Stimulated activated CD8-positive, alpha-beta memory T cell treated with anti-CD3 and anti-CD28 coated beads, Interleukin-4, amount 100 ng/mL, for 48 hours (primary cell): ENCODE measurements around the gene LAG3.

Experiments used
- DNase-seq: peaks from one replicate; pipeline ENCODE4 v3.0.0-alpha.2; 2020

The LAG3 gene

DNA sequence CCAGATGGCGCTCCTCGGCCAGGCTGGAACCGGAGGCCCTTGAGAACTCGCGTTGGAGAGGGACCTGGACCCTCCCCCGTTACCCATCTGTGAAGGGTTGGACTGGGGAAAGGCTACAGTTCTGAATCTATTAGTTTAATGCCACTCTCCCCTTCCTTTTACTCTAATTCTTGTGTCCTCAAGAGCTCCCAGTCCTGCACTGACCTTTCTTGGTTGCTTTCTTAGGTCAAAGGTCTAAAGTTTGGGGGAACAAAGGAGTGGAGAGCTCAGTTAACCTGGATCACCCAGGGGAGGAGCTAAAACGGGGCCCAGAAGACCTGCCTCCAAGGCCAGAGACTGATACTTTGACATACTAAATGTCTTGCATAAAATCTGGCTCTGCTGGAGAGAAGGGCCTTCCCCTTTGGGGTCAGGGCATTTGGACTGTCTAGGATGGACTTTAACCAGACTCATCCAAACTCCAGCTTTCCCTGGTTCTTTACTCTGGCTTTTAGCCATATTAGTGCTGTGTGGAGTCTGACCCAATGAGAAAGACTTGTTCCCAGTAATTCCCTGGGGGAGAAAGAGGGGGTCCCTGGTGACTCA is 18.5 kb upstream of the LAG3 start:
- DNase-seq = no peak

DNA sequence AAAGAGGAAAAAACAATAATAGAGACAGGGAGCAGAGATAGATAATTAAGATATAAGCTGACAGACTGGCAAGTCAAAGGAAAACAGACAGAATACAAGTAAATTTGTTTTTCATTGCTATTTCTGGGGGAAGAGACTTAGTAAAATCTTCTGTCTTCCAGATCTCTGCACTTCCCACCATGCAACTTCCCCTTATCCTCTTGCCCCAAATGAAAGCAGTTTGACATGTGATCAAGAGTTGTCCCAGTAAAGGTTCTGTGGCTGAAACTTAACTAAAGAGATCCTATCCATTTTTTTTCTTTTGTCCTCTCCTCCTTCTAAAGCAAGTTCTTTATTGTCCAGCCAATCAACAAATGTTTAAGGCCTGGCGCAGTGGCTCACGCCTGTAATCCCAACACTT is 17.9 kb upstream of the LAG3 start:
- no peak for DNase-seq

DNA sequence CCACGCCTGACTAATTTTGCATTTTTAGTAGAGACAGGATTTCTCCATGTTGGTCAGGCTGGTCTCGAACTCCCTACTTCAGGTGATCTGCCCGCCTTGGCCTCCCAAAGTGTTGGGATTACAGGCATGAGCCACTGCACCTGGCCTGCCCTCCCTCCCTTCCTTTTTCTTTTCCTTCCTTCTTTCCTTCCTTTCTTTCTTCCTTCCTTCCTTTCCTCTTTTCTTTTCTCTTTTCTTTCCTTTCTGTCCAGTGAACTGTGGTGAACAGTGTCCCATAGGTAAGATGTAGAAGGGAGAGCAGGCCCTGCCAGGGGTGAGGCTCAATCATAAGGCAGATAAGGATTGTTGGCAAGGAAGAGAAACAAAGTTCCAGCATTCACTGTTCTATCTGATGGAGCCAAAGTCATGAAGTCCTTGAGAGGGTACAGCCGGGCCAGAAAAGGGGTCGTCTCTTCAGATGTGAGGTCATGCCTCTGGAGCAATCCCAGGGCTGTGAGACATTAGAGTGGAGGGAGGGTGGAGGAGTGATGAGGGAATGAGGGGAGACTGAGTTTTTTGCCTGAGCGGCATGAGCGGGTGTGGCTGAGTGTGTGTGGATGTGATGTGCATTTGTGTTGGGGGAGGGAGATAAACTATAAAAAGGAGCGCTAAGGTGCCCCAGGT is 15.2 kb upstream of the LAG3 start:
- no peak for DNase-seq

DNA sequence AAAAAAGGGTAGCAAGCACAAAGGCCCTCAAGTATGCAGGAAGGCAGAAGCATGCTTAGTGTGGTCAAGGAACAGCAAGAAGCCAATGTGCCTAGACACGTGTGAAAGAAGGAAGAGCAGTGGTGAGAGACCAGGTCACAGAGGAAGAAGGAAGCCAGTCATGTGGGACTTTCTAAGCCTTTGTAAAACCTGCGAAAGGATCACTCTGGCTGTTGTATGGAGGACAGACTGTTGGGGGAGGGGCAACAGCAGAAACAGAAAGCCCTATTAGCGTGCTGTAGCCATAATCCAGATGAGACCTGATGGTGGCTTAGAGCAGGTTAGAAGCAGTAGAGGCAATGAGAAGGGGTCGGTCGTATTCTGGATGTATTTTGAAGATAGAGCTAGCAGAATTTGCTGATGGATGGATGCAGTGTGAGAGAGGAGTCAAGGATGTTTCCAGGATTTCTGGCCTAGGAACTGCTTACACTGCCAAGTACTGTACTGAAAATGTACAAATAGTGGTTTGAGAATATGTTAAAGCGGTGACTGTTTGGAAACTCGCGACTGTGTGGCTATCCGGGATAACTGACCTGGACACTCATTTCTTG is 13.7 kb upstream of the LAG3 start:
- no peak for DNase-seq

DNA sequence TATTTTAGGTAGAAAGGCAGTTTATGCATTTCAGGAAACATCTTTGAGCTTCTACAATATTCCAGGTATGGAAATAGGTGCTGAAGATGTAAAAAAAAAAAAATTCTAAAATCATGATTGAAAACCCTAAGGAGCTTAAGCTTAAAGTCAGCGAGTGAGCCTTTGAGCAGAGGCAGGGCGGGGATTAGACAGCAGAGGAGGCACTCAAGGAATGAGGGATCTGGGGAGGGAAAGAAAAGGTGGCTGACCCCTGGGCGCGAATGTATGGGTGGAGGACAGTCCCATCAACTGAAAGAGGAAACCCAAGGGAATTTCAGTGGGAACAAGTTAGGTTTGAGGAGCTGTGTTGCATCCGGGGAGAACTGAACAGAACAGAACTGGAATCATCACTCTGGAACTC is 12.6 kb upstream of the LAG3 start:
- DNase-seq = no peak

DNA sequence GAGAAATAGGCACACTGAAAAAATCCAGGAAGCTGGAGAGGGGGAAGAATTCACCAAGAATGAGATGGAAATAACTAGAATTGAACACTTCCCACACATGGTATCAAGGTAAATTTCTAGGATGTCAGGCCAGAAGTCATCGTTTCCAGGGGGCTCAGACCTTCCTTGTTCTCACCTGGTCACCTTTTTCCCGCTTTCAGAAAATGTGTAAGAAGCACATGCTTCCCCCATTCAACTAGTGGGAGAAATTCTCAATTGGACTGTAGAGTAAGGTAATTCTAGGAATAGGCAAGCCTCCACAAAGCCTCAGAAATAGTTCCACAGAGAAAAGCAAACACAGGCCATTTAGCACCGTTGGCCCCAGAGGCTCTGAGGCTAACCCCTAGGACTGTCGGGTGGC is 8.9 kb upstream of the LAG3 start:
- DNase-seq = no peak

DNA sequence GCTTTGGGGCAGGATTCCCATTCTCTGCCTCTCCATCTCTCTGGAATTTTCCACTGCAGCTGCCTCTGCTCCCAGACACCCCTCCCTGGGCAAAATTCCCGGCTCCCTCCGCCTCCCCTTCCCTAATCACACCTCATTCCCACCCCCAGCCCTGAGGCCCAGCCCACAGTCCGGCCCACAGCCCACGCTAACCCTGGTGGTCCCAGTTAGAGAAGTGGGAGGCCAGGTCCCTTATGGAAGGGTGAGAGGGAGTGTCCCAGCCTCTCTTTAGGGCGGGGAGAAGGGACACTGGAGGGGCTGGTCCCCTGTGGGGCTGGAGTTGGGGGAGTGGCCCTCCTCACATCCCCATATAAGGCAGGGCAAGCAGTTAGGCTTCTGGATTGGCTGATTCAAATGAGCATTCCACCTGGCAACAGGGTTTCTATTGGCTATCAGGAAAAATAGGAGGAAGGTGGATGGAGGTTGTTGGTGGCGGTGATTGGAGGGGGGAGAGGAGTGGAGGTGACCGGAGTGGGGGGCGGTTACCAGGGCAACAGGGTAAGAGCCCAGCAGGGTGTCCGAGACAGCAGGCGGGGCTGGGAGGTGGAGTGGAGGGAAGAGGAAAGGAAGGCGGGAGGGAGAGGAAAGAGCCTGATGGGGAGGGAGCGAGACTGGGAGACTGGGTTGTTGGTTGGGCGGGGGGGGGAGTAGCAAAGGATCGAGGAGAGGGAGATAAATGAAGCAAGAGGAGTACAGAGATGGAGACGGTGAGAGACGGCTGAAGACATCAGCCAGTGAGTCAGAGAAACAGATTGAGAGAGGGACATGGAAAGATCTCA is 8.1 kb upstream of the LAG3 start:
- DNase-seq = peak; percentile 69

DNA sequence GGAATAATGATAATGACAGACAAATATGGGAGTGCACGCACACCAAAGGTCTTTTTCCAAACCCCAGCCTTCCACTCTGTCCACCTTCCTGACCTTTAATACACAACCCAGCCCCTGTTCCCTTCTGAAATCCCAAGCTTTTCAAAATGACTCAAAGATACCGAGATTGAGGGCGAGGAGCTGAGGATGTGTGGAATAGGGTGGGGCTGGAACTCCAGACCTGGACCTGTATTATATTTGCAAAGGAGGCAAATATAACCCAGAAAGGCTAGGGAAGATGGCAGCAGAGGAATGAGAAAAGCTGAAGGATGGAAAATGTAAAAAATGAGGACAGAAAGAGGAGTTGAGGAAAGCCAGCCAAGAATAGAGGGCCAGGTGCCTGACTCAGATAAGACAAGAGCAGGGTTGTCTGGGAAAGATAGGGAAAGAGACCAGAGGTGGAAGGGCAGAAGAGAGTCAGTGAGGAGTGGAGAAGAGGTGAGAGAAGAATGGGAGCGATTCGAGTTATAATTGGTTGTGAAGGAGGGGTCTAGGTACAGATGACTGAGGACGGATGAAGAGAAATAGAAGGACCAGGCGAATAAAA is 7.2 kb upstream of the LAG3 start:
- no peak for DNase-seq

DNA sequence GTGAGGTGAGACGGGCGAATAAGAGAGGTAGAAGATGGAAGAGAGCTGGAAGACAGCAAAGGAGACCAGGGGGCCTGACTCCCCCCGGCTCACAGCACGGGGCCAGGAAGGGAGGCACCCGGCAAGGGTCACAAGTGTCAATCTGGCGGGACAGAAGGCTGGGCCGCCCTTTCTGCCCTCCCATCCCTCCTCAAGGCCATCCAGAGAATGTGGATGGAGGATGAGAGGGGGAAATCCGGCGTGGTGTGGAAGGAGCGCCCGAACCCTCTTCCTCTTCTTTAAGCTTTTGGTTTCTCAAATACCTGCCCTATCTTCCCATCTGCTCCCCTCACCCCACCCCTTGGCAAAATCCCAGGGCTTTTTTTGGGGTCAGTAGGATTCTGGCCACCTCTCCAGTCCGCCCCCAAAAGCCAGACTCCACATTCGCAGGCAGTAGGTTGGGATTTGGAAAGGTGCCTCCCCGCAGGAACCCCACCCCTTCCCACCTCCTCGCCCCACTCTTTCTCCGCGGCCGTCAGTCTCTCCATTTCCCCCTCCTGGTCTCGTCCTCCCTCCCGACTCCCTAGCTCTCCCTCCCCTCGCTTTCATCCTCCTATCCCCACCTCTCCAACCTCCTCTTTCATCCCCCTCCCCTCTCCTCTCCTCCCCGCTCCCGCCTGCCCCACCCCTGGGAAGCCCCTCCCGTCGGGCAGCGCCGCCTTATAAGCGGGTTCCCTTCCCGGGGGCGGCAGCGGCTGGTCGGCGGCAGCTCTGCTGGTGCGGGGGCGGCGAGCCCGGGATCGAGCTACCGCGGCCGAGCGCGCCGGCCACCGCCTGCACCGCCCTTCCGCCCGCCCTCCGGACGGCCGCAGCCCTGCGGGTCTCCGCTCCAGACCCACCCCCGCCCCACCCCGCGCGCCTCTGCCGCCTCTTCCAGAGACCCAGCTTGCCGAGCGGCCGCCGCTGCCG is 6.4 kb upstream of the LAG3 start, which contains the start of gene PTMS:
PTMS (plus strand) TSS at position 730 of the 948 bp plus-strand sequence. CDS start 343 bp downstream, outside the sequence.
- DNase-seq = peak; percentile 72

DNA sequence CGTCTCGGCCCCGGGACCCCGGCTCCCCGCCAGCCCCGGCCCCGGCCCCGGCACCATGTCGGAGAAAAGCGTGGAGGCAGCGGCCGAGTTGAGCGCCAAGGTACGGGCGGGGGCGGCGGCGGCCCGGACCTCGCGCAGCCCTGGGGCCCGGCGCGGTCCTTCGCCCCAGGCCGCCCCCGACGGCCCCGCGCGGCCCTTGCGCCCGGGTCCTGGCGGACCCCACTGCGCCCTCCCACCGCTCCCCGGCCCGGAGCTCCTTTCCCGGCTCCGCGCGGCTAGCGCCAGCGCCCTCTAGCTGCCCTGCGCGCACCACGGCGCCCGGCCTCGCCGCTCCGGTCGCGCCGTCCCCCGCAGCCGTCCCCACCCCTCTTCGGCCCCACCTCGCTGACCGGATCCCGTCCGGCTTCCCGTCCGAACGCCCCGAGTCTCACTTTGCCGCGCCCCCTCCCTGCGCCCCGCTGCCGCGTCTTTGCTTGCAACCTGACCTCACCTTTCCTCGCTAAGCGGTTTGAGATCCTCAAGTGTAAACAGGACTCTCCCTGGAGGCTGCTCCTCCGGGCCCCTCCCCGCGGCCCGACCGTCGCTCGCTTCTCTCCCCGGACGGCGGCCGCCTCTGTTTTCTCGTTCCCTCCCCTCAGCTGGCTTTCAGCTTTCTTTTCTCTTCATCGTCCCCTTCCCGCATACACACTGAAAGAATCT is 5.5 kb upstream of the LAG3 start:
- DNase-seq = peak; percentile 75

DNA sequence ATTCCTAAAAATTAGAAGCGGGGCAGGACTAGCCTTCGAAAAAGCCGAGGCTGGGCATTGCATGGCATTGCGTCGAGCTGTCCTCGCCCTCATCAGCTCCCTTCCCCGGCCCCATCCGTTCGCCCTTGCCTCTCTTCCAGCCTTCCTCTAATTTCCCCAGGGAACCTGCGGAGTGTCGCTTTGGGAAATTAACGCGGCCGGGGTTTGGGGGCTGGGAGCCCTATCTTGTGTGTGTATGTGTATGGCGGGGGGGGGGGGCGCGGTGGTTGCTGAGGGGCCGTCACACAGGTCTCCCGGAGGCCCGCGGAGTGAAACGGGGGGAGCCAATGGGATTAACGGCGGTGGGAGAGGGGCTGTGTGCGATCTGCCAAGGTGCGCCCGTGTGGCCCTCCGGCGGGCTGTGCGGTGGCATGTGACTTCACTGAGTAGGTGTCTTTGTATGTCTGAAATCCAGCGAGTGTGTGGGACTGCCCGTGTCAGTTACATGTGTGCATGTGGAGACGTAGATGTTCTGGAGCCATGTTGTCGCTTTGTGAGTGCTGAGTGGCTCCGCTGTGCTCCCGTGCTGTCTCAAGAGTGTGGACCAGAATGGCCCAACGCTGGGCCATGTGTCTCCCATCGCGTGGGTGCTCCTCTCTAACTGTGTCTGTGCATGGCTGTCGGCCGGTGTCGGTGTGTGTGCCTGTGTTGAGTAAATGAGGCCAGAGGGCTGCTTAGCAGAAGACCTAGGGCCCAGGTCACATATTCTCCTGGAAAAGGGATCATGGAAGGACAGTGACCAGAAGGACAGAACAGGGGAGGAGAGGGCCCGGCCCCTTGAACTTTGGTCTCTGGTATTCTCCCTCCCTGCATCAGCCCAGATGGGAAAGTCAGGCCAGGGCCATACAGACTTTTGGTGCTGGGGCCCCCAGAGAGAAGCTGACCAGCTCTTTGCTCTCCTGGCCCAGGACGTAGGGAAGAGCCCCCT is 4.7 kb upstream of the LAG3 start:
- no peak for DNase-seq

DNA sequence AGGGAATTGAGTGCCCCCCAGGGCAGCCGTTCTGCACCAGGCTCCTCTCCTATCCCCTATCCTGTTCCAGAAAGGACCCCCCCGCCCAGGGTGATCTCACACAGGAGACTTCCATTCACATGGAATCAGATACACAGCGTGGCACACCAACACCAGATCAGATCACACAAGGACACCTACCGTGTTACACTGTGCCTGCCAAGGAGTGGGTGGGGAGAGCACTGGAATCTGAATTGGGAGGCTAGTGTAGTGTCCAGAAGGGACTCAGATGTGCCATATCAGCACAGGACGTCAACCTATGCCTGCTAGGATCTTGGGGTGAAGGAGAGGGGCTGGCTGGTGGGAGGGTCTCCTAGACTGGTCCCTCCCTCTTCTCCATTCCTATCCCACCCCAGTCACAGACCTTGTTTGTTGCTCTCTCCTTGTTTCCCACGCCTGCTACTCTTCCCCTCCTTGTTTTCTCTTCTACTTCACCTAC is 3.8 kb upstream of the LAG3 start:
- no peak for DNase-seq

DNA sequence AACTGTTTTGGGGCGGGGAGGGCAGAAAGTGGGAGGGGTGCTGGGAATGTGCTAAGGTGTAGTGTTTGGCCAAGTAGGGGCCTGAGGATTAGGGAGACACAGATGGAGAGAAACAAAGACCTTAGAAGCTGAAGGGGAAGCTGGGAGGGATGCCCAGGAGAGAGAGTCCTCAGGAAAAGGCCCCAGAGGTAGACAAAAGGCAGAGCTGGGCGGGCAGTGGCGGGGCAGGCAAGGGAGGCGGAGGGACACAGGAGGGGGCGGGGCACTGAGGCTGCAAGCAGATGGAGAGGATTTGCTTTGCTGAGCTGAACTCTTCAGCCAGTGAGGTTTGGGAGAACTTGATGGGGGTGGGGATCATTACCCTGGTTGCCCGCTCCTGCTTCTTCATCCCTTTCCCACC is 3.3 kb upstream of the LAG3 start:
- DNase-seq = no peak

DNA sequence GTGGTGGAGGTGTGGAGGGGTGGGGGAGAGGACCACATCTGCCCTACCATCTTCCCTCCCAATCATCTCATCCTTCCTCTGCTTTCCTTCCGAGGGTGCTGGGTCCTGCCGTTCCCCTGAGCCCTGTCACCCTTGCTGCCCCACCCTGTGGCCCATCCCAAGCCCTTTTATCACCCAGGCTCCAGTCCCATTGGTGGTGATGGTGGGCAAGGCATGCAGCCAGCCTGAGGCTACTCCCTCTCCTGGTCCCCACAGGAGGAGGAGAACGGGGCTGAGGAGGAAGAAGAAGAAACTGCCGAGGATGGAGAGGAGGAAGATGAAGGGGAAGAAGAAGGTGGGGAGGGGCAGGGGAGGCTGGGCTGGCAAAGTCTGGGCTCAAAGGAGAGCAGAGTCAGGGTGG is 2.7 kb upstream of the LAG3 start:
- no peak for DNase-seq

DNA sequence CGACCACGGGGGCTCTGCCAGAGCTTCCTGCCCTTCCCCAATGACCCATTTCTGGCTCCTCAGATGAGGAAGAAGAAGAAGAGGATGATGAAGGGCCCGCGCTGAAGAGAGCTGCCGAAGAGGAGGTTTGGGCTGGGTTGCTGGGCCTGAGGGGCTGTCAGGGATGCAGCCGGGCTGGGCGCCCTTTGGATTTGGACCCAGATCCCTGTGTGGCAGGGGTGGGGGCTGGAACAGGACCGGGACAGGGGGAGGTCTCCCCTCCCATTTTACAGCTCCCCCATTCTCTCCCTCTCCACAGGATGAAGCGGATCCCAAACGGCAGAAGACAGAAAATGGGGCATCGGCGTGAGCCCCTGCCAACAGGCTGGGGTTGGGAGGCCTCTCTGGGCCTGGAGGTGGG is 2.2 kb upstream of the LAG3 start:
- DNase-seq = no peak

DNA sequence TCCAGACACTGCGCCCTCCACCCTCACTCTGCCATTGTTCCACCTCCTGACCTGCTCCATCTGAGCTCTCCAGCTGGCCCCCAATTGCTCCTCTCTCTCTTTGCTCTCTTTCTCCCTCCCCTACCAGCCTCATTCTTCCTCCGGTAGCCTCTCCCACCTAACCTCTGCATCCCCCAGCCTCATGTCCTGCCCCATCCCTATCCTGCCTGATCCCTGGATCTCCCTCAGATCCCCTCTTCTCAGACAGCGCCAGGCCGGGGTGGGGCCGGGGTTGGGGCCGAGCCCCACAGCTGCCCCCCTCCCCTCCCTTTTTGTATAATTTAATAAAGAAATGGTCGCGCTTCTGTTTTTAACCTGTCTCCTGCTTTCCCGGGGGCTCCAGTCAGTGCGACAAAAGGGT is 1.7 kb upstream of the LAG3 start:
- no peak for DNase-seq

DNA sequence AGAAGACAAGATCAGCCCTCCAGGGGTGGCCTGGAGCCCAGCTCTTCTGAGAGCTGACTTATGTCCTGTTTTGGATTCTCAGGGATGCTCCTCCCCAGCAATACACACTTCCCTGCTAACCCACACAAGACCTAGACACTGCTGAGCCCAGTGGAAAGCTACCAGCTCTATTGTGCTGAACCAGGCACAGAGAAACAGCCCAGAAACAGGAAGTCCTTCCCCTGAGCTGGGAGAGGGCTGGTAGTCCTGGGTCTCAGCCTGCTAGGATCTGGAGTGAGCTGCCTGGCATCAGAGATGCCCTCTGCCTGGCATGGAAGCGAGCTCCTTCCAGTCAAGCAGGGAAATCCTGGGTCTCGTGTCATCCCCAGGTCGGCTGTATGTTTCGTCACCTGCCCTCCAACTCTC is 1.2 kb upstream of the LAG3 start:
- DNase-seq = no peak

DNA sequence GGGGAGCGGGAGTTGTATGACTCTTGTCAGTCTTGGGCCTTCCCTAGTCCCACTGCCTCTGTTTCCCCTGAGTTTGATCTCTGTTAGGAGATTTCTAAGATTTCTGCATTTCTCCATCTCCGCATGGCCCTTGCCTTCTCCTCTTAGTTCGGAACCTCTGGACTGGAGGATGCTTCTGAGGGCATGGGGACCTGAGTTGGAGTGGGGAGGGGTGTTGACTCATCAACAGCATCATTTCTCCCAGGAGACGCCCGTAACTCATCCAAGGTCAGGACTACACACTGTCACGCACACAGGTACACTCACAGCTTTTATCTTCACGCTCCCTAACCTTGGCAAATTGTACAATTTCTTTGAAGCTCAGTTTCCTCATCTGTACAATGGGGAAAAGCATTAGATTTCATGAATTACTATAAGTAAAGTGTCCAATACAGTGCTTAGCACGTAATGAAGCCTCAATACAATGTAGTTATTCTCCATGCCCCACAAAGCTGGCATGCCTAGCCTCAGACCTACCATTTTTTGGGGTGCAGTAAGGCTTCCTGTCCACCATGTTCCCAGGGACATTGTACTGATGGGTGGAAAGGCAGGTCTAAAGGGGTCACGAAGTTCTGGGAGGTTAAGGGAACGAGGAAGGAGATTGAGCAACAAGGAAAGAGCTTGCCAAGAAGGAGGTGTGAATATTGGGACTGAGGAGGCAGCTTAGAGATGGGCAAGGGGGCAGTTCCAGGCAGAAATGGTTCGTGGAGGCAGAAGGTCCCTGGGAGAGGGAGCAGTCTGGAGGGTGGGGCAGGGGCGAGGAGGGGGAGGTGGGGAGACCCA is 600 bp upstream of the LAG3 start:
- DNase-seq = no peak
